HEK293 (cell line): ENCODE results near the gene SP5.

Experiments
- CTCF ChIA-PET: fragments of 350-600 bp; formaldehyde crosslinking; extraction: SDS; loops from one replicate; lab custom pipeline; 2021; ENCODE audit warnings: antibody characterized with exemption; lab: Yijun Ruan, JAX
- POLR2A ChIA-PET: fragments of 300-600 bp; formaldehyde crosslinking; extraction: SDS; loops from one replicate; lab custom pipeline; 2020; ENCODE audit warnings: antibody characterized with exemption, inconsistent platforms; lab: Yijun Ruan, JAX
- H3K27ac ChIP-seq: fragments of 200-500 bp; sonication (Bioruptor generic); 2 replicates; pipeline ENCODE4 v1.5.1; 2014; ENCODE audit warnings: low read depth, low read length, control low read depth, inconsistent platforms; ENCODE audit errors: extremely low read depth
- H3K36me3 ChIP-seq, 2 experiments: fragments of 200-500 bp in 1 of 2; sonication (Bioruptor generic) in 1 of 2; 1 replicate in 1 of 2; 2 replicates in 1 of 2; pipeline ENCODE4 v1.5.1; 2014 to 2017; ENCODE audit warnings: inconsistent platforms in 2 of 2, low read length in 2 of 2; ENCODE audit not compliant: control insufficient read depth in 2 of 2, insufficient read depth in 1 of 2
- H3K4me1 ChIP-seq: fragments of 200-500 bp; sonication (Bioruptor generic); 2 replicates; pipeline ENCODE4 v1.5.1; 2014; ENCODE audit warnings: mild to moderate bottlenecking, low read length, inconsistent platforms; ENCODE audit not compliant: control insufficient read depth, insufficient read depth
- H3K4me3 ChIP-seq: 2 replicates; pipeline ENCODE4 v1.5.1; 2011; ENCODE audit warnings: low read depth, mild to moderate bottlenecking, control low read depth, low read length, moderate library complexity
- H3K9me3 ChIP-seq: fragments of 200-500 bp; sonication (Bioruptor generic); 2 replicates; pipeline ENCODE4 v1.5.1; 2014; ENCODE audit warnings: low read depth, low read length, inconsistent platforms; ENCODE audit not compliant: control insufficient read depth, insufficient read depth
- ELK4 ChIP-seq: IDR thresholded peaks from 2 replicates; pipeline ENCODE4 v1.6.1; 2011; ENCODE audit warnings: mild to moderate bottlenecking, low read depth, low read length, borderline replicate concordance
- KLF8 ChIP-seq: fragments of 450-650 bp; formaldehyde crosslinking; IDR thresholded peaks from 2 replicates; pipeline ENCODE4 v1.5.1; 2016; ENCODE audit warnings: missing biosample characterization, missing genetic modification characterization
- SCRT2 ChIP-seq: fragments of 450-650 bp; formaldehyde crosslinking; IDR thresholded peaks from 2 replicates; pipeline ENCODE4 v1.5.1; 2016; ENCODE audit warnings: missing biosample characterization, missing genetic modification characterization
- YY2 ChIP-seq: fragments of 450-650 bp; formaldehyde crosslinking; IDR thresholded peaks from 2 replicates; pipeline ENCODE4 v1.5.1; 2016; ENCODE audit warnings: missing biosample characterization, missing genetic modification characterization
- ZBTB11 ChIP-seq: fragments of 450-650 bp; formaldehyde crosslinking; conservative IDR thresholded peaks from 2 replicates; pipeline ENCODE4 v1.5.1; 2016; ENCODE audit warnings: low read depth, missing biosample characterization, missing genetic modification characterization
- ZBTB20 ChIP-seq: fragments of 450-650 bp; formaldehyde crosslinking; IDR thresholded peaks from 2 replicates; pipeline ENCODE4 v1.5.1; 2016; ENCODE audit warnings: missing biosample characterization, missing genetic modification characterization
- ZBTB49 ChIP-seq: fragments of 450-650 bp; formaldehyde crosslinking; IDR thresholded peaks from 2 replicates; pipeline ENCODE4 v1.5.1; 2016; ENCODE audit warnings: missing biosample characterization, missing genetic modification characterization, low read depth
- ZFP3 ChIP-seq: fragments of 450-650 bp; formaldehyde crosslinking; IDR thresholded peaks from 2 replicates; pipeline ENCODE4 v1.5.1; 2016; ENCODE audit warnings: low read depth, missing biosample characterization, missing genetic modification characterization
- ZIC2 ChIP-seq: fragments of 450-650 bp; formaldehyde crosslinking; IDR thresholded peaks from 2 replicates; pipeline ENCODE4 v1.5.1; 2016; ENCODE audit warnings: missing biosample characterization, missing genetic modification characterization
- ZNF121 ChIP-seq: fragments of 450-650 bp; formaldehyde crosslinking; IDR thresholded peaks from 2 replicates; pipeline ENCODE4 v1.5.1; 2016; ENCODE audit warnings: missing biosample characterization, missing genetic modification characterization
- ZNF148 ChIP-seq: fragments of 450-650 bp; formaldehyde crosslinking; IDR thresholded peaks from 2 replicates; pipeline ENCODE4 v1.5.0; 2017; ENCODE audit warnings: missing biosample characterization, missing genetic modification characterization, borderline replicate concordance
- ZNF155 ChIP-seq: fragments of 450-650 bp; formaldehyde crosslinking; IDR thresholded peaks from 2 replicates; pipeline ENCODE4 v1.5.1; 2016; ENCODE audit warnings: missing biosample characterization, missing genetic modification characterization
- ZNF16 ChIP-seq: fragments of 450-650 bp; formaldehyde crosslinking; IDR thresholded peaks from 2 replicates; pipeline ENCODE4 v1.5.1; 2016; ENCODE audit warnings: low read depth, missing biosample characterization, missing genetic modification characterization
- ZNF175 ChIP-seq: fragments of 450-650 bp; formaldehyde crosslinking; IDR thresholded peaks from 2 replicates; pipeline ENCODE4 v1.5.1; 2016; ENCODE audit warnings: missing biosample characterization, missing genetic modification characterization
- ZNF19 ChIP-seq: fragments of 450-650 bp; formaldehyde crosslinking; IDR thresholded peaks from 2 replicates; pipeline ENCODE4; 2016; ENCODE audit warnings: missing biosample characterization, missing genetic modification characterization, low read depth
- ZNF214 ChIP-seq: fragments of 450-650 bp; formaldehyde crosslinking; IDR thresholded peaks from 2 replicates; pipeline ENCODE4 v1.5.1; 2017; ENCODE audit warnings: missing biosample characterization, mild to moderate bottlenecking, missing genetic modification characterization, borderline replicate concordance
- ZNF335 ChIP-seq: fragments of 450-650 bp; formaldehyde crosslinking; conservative IDR thresholded peaks from 2 replicates; pipeline ENCODE4 v1.5.1; 2016; ENCODE audit warnings: missing biosample characterization, missing genetic modification characterization
- ZNF341 ChIP-seq: fragments of 450-650 bp; formaldehyde crosslinking; IDR thresholded peaks from 2 replicates; pipeline ENCODE4; 2016; ENCODE audit warnings: low read depth, missing biosample characterization, missing genetic modification characterization
- ZNF423 ChIP-seq: fragments of 450-650 bp; formaldehyde crosslinking; IDR thresholded peaks from 2 replicates; pipeline ENCODE4 v1.5.1; 2016; ENCODE audit warnings: missing biosample characterization, missing genetic modification characterization
- ZNF473 ChIP-seq: fragments of 450-650 bp; formaldehyde crosslinking; IDR thresholded peaks from 2 replicates; pipeline ENCODE4 v1.5.1; 2017; ENCODE audit warnings: missing biosample characterization, missing genetic modification characterization
- ZNF585B ChIP-seq: fragments of 450-650 bp; formaldehyde crosslinking; IDR thresholded peaks from 2 replicates; pipeline ENCODE4 v1.5.1; 2016; ENCODE audit warnings: missing biosample characterization, missing genetic modification characterization
- ZNF624 ChIP-seq: fragments of 450-650 bp; formaldehyde crosslinking; IDR thresholded peaks from 2 replicates; pipeline ENCODE4 v1.5.1; 2017; ENCODE audit warnings: missing biosample characterization, missing genetic modification characterization
- ZNF707 ChIP-seq: fragments of 450-650 bp; formaldehyde crosslinking; IDR thresholded peaks from 2 replicates; pipeline ENCODE4 v1.5.1; 2016; ENCODE audit warnings: missing biosample characterization, missing genetic modification characterization
- ZNF791 ChIP-seq: fragments of 450-650 bp; formaldehyde crosslinking; IDR thresholded peaks from 2 replicates; pipeline ENCODE4 v1.5.1; 2016; ENCODE audit warnings: missing biosample characterization, missing genetic modification characterization
- ZSCAN4 ChIP-seq: fragments of 450-650 bp; formaldehyde crosslinking; IDR thresholded peaks from 2 replicates; pipeline ENCODE4 v1.5.1; 2017; ENCODE audit warnings: missing biosample characterization, missing genetic modification characterization
- ZXDB ChIP-seq: fragments of 450-650 bp; formaldehyde crosslinking; IDR thresholded peaks from 2 replicates; pipeline ENCODE4 v1.5.1; 2016; ENCODE audit warnings: missing biosample characterization, missing genetic modification characterization

The SP5 gene

GRCh38 chr2:170742000-170742399, 26.9 kb downstream of the SP5 start:
- Histone ChIP-seq H3K9me3 (no peaks in the 10 kb centered on the region), H3K4me1 (no peaks in the 10 kb centered on the region), H3K36me3 (no peaks in the 10 kb centered on the region), H3K27ac (no peak overlapping the region), H3K4me3 (no peak overlapping the region)
- ChIA-PET POLR2A (no interaction called here), CTCF (no interaction called here)
- TF ChIP-seq ZXDB (tag by site-specific recombination), result no peak
- TF ChIP-seq ZBTB20, result no peak
- TF ChIP-seq ZSCAN4 (tag by site-specific recombination), result no peak
- TF ChIP-seq ELK4, result no peak
- TF ChIP-seq ZNF19 (tag by site-specific recombination), result no peak
- no peak for TF ChIP-seq ZNF148 (tag by site-specific recombination)
- no peak for TF ChIP-seq ZIC2 (tag by site-specific recombination)
- no peak for TF ChIP-seq ZBTB11 (tag by site-specific recombination)
- TF ChIP-seq ZNF16 (tag by site-specific recombination), result no peak
- TF ChIP-seq ZNF175 (tag by site-specific recombination), result no peak
- no peak for TF ChIP-seq ZNF473 (tag by site-specific recombination)
- TF ChIP-seq ZNF585B, result no peak
- TF ChIP-seq ZBTB49 (tag by site-specific recombination), result no peak

GRCh38 chr2:170742896-170743529, 27.9 kb downstream of the SP5 start:
- TF ChIP-seq ZNF624 (tag by site-specific recombination) (no peak), ZNF341 (tag by site-specific recombination) (no peak), ZNF423 (tag by site-specific recombination) (no peak), ZNF791 (no peak), KLF8 (tag by site-specific recombination) (no peak), ZNF121 (no peak), ZNF335 (tag by site-specific recombination) (no peak), ZNF155 (no peak), ZNF214 (no peak), SCRT2 (tag by site-specific recombination) (no peak), ZNF707 (tag by site-specific recombination) (no peak), ZFP3 (tag by site-specific recombination) (no peak), YY2 (tag by site-specific recombination) (no peak)
- Histone ChIP-seq H3K4me3 (no peak overlapping the region), H3K9me3 (no peaks in the 10 kb centered on the region), H3K36me3 (no peaks in the 10 kb centered on the region), H3K4me1 (no peaks in the 10 kb centered on the region), H3K27ac (no peak overlapping the region)
- CTCF ChIA-PET, result no interaction called here
- POLR2A ChIA-PET, result no interaction called here
